ENCODE measurements around the gene CTNNB1.

The CTNNB1 gene

GRCh38 chr3:41248525-41248924 is 49.2 kb downstream of the CTNNB1 start:
- in situ Hi-C loops (cut with HindIII; ENCODE audit: low pct_ligation_motif_present, low sequenced_read_pairs) = loop anchor here (25.0 kb wide), 1 partner anchor 661 kb away; no protein-coding TSS in a partner anchor
- no peak for DNase-seq
- H3K27ac ChIP-seq = no peak overlapping the region

GRCh38 chr3:41249318-41249717 is 50.0 kb downstream of the CTNNB1 start:
- in situ Hi-C loops (cut with HindIII; ENCODE audit: low pct_ligation_motif_present, low sequenced_read_pairs) = loop anchor here (25.0 kb wide), 1 partner anchor 662 kb away; no protein-coding TSS in a partner anchor

More at GRCh38 chr3:41248525-41248924, 49.2 kb downstream of the CTNNB1 start:
- Histone ChIP-seq H3K27me3 (replicated peaks) (no peaks in the 10 kb centered on the region), H3K36me3 (replicated peaks) (no peaks in the 10 kb centered on the region), H3K4me3 (ENCODE audit: low read depth, low read length) (no peak overlapping the region)
- TF ChIP-seq, protein P1, sequence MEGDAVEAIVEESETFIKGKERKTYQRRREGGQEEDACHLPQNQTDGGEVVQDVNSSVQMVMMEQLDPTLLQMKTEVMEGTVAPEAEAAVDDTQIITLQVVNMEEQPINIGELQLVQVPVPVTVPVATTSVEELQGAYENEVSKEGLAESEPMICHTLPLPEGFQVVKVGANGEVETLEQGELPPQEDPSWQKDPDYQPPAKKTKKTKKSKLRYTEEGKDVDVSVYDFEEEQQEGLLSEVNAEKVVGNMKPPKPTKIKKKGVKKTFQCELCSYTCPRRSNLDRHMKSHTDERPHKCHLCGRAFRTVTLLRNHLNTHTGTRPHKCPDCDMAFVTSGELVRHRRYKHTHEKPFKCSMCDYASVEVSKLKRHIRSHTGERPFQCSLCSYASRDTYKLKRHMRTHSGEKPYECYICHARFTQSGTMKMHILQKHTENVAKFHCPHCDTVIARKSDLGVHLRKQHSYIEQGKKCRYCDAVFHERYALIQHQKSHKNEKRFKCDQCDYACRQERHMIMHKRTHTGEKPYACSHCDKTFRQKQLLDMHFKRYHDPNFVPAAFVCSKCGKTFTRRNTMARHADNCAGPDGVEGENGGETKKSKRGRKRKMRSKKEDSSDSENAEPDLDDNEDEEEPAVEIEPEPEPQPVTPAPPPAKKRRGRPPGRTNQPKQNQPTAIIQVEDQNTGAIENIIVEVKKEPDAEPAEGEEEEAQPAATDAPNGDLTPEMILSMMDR (IDR thresholded peaks at IDR 0.05; ENCODE audit: low read depth, low read length, missing control alignments) = no peak

GRCh38 chr3:41250825-41251224 is 51.5 kb downstream of the CTNNB1 start:
- TF ChIP-seq, protein P1 (IDR thresholded peaks at IDR 0.05; ENCODE audit: low read depth, low read length, missing control alignments) = no peak
- no peak overlapping the region for H3K4me3 ChIP-seq (ENCODE audit: low read depth, low read length)
- no peaks in the 10 kb centered on the region for H3K27me3 ChIP-seq (replicated peaks)
- H3K27ac ChIP-seq = no peak overlapping the region
- in situ Hi-C loops (cut with HindIII; ENCODE audit: low pct_ligation_motif_present, low sequenced_read_pairs) = no loop called here
- H3K36me3 ChIP-seq (replicated peaks) = no peaks in the 10 kb centered on the region
- DNase-seq = no peak

More at GRCh38 chr3:41249318-41249717, 50.0 kb downstream of the CTNNB1 start:
- no peak overlapping the region for H3K4me3 ChIP-seq (ENCODE audit: low read depth, low read length)
- H3K36me3 ChIP-seq (replicated peaks) = no peaks in the 10 kb centered on the region
- TF ChIP-seq, protein P1 (IDR thresholded peaks at IDR 0.05; ENCODE audit: low read depth, low read length, missing control alignments) = no peak
- no peak overlapping the region for H3K27ac ChIP-seq
- no peak for DNase-seq
- H3K27me3 ChIP-seq (replicated peaks) = no peaks in the 10 kb centered on the region

- TF ChIP-seq, protein P1 (IDR thresholded peaks at IDR 0.05; ENCODE audit: low read depth, low read length, missing control alignments) = no peak
- DNase-seq = no peak
- Histone ChIP-seq H3K4me3 (ENCODE audit: low read depth, low read length) (no peak overlapping the region), H3K36me3 (replicated peaks) (no peaks in the 10 kb centered on the region), H3K27ac (no peak overlapping the region), H3K27me3 (replicated peaks) (no peaks in the 10 kb centered on the region)
- in situ Hi-C loops (cut with HindIII; ENCODE audit: low pct_ligation_motif_present, low sequenced_read_pairs) = no loop called here
Observed at GRCh38 chr3:41251593-41251992, 52.3 kb downstream of the CTNNB1 start.

DNA sequence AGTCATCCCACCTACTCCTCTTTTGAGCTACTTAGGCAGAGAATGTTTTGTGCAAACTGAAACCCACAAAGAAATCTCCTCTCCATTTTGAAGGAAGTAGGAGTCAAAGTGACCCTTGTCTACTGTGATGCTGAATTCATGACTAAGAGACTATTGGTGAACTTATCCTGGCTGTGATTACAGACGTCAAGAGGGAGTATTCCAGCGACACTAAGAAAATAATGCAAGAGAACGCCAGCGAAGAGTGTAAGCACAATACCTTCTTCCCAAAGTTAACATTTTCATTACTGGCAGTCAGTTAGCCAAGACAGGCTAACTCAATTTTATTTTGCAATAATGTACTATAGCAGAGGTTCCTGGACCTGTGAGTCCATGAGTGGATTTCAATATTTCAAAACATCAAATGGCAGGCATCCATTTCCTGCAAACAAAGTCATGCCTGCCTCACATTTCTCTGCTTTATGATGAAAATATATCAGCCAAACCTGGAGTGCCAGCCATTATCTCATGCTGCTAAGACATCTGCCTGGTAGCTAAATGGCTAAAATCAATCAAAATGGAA is 59.0 kb downstream of the CTNNB1 start:
- Histone ChIP-seq H3K36me3 (replicated peaks) (no peaks in the 10 kb centered on the region), H3K27ac (no peak overlapping the region), H3K27me3 (replicated peaks) (no peaks in the 10 kb centered on the region), H3K4me3 (ENCODE audit: low read depth, low read length) (no peak overlapping the region)
- in situ Hi-C loops (cut with HindIII; ENCODE audit: low pct_ligation_motif_present, low sequenced_read_pairs) = no loop called here
- TF ChIP-seq, protein P1 (IDR thresholded peaks at IDR 0.05; ENCODE audit: low read depth, low read length, missing control alignments) = no peak
- no peak for DNase-seq

Measured in brain microvascular endothelial cell (primary cell).